HG02759 (cell line): Measurements from ENCODE around the gene HDAC5.
A peak's percentile ranks its signal among the peaks of the same experiment; 100 is the strongest.
"Not testable (repeated sequence)": the region's sequence is repeated elsewhere in the genome, so short reads cannot be mapped to it uniquely, and the experiment has no call there.

Source experiments
- ATAC-seq: cut with Tn5 transposase; IDR thresholded peaks from one replicate; pipeline ENCODE4 v1.9.1; 2021; ENCODE audit warnings: mild to moderate bottlenecking, moderate library complexity; ENCODE audit not compliant: unreplicated experiment

HDAC5 gene

DNA sequence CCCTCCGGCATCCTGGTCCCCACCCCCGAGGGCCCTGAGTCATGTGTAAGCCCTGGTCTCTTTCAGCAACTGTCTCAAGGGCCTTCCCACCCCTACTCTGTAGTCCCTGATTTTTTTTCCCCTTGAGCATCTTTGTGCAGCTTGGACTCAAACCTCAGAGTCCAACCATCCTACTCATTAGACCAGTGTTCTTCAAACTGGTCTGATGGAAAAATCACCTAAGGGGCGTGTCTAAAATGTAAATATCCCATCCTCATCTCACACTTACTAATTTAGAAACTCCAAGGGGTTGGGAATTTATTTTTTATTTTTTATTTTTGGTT is 52.3 kb downstream of the HDAC5 start:
- ATAC-seq: no peak

DNA sequence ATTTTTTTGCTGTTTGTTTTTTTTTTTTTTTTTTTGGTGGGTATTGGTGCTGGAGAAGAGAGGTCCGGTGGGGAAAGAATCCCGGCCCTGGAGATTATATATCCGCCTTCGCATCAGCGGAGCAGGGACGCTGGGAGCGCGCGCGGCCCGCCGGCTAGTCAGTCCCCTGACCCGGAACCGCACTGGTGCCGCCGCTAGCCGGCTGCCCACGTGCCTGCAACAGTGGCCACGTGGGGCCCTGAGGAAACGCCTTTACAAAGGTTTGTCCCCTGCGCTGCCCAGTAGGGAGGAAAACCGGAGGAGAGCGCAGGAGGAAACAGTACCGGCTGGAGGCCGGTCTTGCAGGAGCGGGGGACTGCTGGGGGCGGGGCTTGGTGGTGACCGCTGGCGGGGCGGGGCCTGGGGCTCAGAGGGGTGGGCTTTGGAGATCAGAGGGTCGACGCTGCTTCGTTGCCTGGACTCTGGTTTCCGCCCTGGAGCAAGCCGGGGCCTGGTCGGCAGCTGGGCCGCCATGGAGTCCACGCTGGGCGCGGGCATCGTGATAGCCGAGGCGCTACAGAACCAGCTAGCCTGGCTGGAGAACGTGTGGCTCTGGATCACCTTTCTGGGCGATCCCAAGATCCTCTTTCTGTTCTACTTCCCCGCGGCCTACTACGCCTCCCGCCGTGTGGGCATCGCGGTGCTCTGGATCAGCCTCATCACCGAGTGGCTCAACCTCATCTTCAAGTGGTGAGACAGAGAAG is 52.8 kb downstream of the HDAC5 start, which contains the start of gene G6PC3:
Gene G6PC3, plus strand, starts transcription at position 281 of the 743 bp plus-strand sequence. Its CDS starts 231 bp downstream, at position 512.
- ATAC-seq: peak; percentile 76

DNA sequence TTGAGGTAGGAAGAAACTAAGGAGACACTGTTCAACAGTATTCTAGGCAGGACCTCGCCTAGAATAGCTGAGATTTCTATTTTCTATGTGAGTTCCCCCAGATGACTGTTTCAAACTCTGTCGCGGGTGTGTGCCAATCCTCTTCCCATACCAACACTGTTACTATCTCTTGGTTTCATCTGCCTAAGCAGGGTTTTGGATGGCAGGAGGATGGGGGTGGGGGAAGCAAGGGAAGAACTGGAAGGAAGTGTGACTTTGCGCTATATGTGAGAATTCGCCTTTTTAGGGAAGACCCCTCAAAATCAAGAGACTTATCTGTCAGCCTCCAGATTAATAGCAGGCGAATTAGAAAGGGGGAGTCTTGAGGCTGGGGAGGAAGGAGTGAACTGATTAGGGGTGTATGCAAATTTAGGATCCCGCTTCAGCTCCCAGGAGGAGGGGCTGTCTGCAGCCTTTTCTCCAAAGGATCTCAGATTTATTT is 53.4 kb downstream of the HDAC5 start:
- ATAC-seq: peak; percentile 2

DNA sequence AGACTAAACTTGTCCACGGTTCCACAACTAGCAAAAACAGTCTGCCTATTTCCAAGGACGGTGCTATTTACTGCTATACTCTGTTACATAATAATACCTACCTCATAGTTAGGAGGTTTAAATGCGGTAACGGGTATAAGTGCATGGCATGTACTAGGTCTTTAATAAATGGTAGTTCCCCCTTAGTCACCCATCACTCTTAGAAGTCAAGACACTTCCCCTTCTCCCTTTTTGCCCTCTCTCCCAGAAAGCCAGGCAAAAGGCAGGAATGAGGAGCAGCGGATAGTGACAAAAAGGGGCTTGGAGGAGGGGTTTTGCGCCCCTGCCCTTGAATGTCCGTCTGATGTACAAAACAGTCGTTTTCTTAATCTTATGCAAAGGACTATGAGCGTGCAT is 55.9 kb downstream of the HDAC5 start:
- no peak for ATAC-seq

DNA sequence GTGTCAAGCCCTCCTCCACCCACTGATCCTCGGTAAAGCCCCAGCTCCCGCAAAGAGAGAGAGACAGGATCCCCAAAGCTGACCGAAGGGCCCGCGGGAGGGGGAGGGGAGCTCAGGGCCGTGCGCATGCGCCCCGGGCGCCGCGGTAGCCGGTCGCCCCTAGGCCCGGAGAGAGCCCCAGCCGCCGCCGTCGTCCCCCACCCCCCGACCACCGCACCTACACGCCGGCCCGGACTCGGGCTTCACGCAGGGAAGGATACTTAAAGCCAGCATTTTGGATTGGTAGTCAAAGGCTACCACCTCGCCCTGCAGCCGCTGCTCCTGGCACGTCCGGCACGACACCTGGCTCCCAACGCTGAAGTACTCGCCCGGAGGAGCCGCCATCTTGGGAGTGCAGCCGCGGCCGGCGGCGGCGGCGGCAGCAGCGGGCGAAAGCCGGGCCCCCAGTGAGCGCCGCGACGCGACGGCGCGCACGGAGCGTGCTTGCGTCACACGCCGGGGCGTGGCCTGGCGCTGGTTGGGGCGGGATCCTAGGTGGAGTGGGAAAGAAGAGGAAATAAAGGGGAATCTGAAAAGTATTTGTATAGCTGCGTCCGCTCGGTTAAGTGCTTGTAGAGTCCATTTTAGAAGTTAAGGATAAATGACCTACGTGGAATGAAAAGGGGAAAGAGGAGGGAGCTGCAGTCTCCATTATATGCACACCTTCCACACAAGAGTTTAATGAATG is 57.1 kb downstream of the HDAC5 start, which contains the start of gene LSM12:
Gene LSM12, minus strand, starts transcription at position 468 of the 727 bp plus-strand sequence. Its CDS starts 84 bp downstream, at position 384.
- peak; percentile 73 for ATAC-seq

DNA sequence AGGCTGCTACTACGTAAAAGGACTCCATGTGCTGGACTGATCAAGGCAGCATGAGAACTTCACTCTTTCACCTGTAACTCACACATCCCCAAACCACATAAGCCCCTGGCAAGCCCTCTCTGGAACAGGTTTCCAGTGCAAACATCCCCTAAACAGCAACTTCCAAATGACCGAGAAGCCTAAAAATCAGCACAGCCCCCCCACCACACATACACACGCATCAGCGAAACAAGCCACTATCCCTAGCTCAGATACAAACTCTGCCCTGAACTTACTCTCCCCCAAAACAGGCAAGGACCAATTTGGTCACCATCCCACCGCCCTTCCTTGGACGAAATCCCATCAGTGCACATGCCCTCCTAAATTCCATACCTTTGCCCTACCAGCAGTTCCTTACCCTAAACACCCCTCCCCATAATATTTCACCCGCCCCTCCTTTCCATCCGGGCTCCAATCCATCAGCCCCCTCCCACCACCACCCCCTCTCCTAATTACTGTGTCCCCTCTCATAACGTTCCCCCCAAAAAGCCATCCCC is 57.7 kb downstream of the HDAC5 start:
- no peak for ATAC-seq

DNA sequence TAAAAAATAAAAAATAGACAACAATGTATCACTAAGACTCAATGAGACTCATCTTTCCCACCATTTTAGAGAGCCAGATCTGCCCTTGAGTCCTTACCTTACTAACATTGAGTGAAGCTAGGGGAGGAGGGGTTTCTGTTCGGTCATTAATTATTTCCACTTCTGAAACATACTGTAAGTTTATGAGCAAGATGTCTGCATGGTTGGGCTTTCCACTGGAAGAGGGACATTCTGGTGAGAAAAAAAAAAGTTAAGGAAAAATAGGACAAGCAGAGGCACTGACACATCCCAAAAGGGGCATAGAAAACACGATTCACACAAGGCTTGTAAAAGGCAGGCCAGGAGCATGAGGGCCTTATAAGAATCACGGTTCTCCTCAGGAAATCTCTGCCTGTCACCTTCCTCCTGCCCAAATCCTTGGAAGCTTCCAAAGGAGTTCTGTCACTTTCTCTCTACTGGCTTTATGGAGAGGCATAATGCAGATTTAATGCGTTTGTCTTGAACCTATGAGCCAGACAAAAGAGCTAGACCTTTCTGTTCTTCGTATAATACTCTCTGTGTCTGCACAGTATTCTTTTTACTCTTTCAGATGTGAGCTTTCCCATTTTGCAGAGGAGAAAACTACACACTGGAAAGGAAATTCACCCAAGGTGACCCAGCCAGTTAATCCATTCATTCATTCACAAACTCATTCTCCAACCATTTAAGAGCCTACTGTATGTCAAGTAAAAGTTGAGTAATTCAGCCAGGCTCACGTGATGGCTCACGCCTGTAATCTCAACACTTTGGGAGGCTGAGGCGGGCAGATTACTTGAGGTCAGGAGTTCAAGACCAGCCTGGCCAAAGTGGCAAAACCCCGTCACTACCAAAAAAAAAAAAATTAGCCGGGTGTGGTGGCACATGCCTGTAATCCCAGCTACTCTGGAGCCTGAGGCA is 59.5 kb downstream of the HDAC5 start:
- no peak for ATAC-seq

DNA sequence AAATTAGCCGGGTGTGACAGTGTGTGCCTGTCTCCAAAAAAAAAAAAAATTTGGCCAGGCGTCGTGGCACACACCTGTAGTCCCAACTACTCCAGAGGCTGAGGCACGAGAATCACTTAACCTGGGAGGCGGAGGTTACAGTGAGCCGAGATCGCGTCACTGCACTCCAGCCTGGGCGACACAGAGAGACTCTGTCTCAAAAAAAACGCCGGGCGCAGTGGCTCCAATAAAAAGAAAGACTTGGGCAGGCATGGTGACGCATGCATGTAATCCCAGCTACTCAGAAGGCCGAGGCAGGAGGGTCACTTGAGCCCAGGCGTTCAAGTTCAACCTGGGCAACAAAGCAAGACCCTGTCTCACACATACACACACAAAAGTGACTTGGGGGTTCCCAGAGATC is 60.6 kb downstream of the HDAC5 start:
- ATAC-seq: no peak

DNA sequence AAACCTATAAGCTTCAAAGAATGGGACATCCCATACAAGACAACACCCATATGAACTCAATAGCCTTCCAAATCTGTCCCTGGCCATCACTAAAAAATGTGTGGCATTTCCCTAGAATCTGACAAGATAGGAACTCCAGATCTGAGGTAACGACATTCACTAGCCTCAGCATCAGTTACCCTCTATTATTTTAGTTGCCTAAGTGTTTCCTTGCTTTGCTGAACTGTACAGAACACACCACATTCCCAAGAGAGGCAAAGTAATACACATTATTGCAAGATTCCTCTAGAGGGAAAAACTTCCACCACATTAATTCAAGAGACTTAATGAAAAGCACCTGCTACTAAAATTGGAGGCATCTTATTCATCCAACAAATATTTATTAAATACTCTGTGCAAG is 62.0 kb downstream of the HDAC5 start:
- no peak for ATAC-seq

DNA sequence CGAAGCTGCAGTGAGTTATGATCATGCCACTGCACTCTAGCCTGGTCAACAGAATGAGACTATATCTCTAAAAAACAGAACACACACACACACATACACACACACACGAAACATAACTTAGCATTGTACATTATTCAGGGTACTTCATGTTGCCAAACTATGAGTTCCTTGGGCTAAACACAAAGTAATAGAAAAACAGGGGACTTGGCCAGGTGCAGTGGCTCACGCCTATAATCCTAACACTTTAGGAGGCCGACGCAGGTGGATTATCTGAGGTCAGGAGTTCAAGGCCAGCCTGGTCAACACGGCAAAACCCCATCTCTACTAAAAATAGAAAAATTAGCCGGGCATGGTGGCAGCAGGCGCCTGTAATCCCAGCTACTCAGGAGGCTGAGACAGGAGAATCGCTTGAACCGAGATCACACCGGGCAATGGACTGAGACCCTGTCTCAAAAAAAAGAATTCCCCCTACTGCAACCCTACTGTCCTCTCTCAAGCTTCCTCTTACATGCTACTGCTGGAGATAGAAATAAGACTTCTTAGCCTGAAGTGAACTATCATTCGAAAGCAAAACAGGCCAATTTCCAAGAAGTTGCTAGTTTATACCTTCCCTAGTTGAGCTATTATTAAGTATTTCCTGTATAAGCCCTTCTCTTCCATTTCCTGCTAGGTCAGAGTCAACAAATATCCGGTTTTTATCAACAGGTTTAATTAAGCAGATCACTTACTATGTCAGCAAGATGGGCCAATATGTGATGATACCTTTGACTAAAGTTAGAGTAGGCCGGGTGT is 64.1 kb downstream of the HDAC5 start:
- ATAC-seq: no peak

DNA sequence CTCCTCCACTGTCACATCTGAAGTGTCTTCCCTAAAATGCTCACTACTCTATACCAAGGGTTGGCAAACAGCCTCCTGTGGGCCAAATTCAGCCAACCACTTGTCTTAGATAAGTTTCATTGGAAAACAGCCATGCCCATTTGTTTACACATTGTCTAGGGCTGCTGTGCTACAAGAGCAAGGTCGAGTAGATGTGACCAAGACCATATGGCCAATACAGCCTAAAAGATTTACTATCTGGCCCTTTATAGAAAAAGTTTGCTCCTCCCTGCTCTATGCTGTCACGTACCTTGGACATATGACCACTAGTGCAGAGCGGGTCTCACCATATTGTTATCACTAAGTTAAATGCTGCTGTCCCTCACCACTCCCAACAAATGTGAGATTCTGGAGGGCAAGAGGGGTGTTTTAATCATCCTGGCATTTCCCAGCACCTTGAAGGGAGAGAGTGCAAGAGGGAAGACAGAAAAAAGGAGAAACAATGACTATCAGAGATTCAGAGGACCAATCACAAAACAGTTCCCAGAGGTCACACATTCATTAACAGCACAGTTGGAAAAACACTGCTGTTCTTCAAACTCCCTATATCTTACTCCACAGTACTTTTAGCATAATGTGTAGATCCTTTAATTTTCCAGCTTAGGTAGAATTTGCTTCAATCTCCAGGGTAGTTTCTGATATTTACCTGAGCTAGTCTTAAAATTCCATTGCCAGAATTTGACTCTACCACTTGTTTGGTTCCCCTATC is 70.1 kb downstream of the HDAC5 start:
- no peak for ATAC-seq

DNA sequence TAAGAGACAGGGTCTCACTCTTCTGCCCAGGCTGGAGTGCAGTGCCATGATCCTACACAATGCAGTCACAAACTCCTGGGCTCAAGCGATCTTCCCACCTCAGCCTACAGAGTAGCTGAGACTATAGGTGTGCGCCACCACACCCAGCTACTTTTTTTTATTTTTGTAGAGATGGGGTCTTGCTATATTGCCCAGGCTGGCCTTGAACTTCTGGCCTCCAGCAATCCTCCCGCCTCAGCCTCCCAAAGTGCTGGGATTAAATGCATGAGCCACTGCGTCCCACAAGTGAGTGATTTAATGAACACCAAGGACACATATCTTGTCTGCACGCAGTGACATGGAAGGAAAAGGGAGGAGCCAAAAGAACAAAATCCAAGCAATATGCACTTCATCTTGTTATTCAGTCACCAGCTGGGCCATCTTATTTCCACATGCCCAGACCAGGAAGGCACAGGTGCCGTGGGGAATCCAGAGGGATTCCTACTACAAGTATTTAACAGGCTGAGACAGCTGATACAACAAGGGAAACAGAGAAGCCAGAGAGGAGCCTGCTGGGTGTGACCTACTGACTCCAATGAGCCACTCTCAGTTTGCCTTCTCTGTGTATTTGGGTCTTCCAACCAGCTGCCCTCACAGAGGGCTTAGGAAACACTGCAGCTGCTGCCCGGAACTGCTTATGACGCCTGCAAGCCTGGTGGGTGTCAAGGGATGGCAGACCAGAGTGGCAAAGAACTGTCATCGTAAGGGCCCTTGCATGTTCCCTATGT is 74.0 kb downstream of the HDAC5 start:
- ATAC-seq: no peak

DNA sequence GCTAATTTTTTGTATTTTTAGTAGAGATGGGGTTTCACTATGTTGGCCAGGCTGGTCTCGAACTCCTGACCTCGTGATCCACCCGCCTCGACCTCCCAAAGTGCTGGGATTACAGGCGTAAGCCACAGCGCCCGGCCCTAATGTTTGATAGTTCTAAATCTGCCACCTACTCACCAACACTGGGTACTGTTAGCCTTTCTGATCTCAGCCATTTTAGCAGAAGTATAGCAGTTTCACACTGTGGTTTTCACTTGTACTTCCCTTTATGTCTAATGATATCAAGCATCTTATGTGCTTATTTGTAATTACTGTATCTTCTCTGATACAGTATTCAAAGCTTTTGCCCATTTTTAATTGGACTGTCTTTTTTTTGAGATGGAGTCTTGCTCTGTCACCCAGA is 76.5 kb downstream of the HDAC5 start:
- ATAC-seq: not testable (repeated sequence)

DNA sequence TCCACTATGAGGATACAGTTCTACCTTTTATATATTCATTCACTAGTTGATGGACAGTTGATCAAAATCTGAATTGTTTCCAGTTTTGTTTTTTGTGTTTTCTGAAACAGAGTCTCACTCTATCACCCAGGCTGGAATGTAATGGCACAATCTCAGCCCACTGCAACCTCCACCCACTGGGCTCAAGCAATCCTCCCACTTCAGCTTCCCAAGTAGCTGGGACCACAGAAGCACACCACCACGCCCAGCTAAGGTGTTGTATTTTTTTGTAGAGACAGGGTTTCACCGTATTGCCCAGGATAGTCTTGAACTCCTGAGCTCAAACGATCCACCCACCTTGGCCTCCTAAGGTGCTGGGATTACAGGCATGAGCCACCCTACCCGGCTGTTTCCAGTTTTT is 78.0 kb downstream of the HDAC5 start:
- no peak for ATAC-seq

DNA sequence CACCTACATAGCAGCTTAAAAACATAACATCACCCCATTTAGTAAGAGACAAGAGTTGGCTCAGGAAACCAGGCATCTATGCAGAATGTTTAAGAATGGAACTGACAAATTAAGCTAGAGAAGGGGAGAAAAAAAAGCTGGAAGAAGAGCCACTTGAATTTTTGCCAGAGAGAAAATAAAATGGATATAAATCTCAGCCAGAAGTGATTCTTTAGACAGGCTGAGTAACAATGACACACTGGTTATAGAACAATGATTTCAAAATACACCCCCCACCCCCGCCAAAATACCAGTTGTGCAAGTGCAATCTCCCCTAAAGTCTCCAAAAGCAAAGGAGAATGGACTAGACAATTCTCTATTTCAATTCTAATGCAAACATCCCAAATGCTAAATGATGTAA is 79.4 kb downstream of the HDAC5 start:
- no peak for ATAC-seq

DNA sequence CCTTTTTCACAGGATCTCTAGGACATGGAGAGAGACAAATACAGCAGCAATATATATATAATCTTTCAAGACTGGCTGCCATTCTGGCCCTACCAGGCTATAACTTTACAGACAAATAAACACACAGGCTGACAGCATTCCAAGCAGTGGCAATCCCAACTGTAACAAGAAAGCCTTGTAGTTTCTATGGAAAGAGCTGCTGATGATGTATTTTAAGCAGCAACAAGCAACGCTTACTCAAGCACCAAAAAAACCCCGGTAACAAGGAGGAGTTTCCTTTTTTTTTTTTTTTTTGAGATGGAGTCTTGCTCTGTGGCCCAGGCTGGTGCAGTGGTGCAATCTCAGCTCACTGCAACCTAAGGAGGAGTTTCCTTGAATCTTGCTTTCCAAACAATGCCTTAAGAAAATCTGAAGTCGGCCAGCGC is 80.2 kb downstream of the HDAC5 start:
- ATAC-seq: no peak

DNA sequence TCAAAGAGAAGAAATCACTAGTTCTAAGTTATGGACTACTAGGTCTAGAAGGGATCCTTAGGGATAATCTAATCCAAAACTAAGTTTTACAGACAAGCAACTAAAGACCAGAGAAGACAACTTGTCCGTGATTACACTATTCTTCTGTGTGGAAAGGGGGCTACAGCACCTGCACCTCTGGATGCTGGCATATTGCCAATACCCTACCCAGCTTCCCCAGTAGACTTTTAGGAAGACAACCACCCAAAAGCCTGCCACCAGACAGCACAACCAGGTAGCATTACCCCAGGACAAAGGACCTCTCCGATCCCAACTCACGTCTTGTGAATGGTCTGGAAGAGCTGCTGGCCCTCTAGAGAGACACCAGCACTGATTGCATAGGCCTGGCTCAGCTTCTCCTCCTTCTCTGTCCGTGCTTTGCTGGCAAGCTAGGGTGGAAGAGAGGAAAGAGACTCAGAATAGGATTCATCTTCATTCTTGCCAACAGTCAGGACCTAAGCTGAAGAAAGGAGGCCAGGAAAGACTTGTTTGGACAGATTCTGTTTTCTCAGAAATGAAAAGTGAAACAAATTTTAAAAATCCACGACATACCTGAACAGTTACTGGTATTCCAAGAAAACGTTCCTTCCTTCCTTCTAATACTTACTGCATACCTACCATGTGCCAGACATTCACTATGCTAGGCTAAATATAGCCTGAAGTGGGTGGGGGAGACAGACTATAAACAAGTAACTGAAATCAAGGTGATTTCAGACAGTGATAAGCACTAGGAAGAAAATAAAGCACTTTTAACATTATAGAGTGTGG is 83.4 kb downstream of the HDAC5 start:
- ATAC-seq: no peak

DNA sequence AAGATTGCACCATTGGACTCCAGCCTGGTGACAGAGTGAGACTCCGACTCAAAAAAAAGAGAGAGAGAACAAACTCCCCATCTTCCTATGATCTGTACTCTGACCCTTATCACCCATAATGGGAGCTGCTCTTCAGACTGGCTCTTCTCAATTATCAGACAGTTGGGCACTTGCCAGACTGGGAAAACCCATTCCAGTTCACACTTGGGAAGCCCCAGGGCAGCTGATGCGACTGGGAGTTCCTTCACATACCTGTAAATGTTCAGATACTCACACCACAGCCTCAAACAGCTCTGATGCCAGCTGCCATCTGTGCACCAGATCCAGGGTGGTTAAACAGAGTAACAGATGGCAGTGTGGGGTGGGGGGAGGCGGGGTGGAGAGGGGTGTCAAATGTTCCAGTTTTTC is 84.8 kb downstream of the HDAC5 start:
- ATAC-seq: no peak
